ENCODE data around the gene SRRM4. TPM values are rescaled to one million over a fixed set of nuclear protein-coding genes. Genes with fewer than 3 reads are reported as not detected.
"Not testable (repeated sequence)": the region's sequence is repeated elsewhere in the genome, so short reads cannot be mapped to it uniquely, and the experiment has no call there.

Gene SRRM4
- total RNA-seq, 1 donor from 2014 or later: not detected

- H3K27me3 Mint-ChIP-seq (ENCODE audit: low read depth): no peaks in the 10 kb centered on the region
- no peaks in the 10 kb centered on the region for H3K4me1 Mint-ChIP-seq (ENCODE audit: low read depth)
- no peaks in the 10 kb centered on the region for H3K9me3 Mint-ChIP-seq
- intact Hi-C loops (cut with micrococcal nuclease): no loop called here
- no peak overlapping the region for H3K27ac Mint-ChIP-seq
- no peak overlapping the region for H3K4me3 Mint-ChIP-seq (ENCODE audit: low read depth)
- DNase-seq (ENCODE audit: low spot score): no peak
- H3K36me3 Mint-ChIP-seq (ENCODE audit: low read depth): no peaks in the 10 kb centered on the region
Observed at GRCh38 chr12:119089380-119090013, 108.2 kb downstream of the SRRM4 start.

- Mint-ChIP-seq H3K4me1 (ENCODE audit: low read depth) (no peaks in the 10 kb centered on the region), H3K36me3 (ENCODE audit: low read depth) (no peaks in the 10 kb centered on the region), H3K27ac (no peak overlapping the region), H3K9me3 (no peaks in the 10 kb centered on the region), H3K4me3 (ENCODE audit: low read depth) (no peak overlapping the region), H3K27me3 (ENCODE audit: low read depth) (no peaks in the 10 kb centered on the region)
- intact Hi-C loops (cut with micrococcal nuclease): no loop called here
- no peak for DNase-seq (ENCODE audit: low spot score)
Observed at GRCh38 chr12:119090276-119090675, 108.9 kb downstream of the SRRM4 start.

DNA sequence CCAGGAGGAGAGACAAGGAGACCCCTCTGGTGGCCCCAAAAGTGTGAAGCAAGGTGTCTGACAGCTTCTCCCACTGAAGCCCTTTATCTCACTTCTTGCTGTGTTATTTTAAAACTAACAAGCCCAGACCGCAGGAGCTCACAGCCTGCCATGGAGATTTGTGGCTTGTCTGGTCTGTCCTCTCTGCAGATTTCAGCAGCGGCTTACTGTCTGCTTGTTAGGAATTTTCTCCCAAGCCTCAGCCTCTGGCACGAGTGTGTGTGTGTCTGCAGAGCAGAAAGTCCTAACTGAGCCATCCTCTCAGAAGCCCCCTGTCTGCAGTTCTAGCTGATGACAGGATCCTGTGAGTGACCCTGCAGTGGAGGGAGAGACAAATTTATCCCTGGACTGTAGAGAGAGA, 109.5 kb downstream of the SRRM4 start:
- Mint-ChIP-seq H3K4me1 (ENCODE audit: low read depth) (no peaks in the 10 kb centered on the region), H3K4me3 (ENCODE audit: low read depth) (no peak overlapping the region), H3K27me3 (ENCODE audit: low read depth) (no peaks in the 10 kb centered on the region), H3K27ac (no peak overlapping the region), H3K36me3 (ENCODE audit: low read depth) (no peaks in the 10 kb centered on the region), H3K9me3 (no peaks in the 10 kb centered on the region)
- intact Hi-C loops (cut with micrococcal nuclease): no loop called here
- DNase-seq (ENCODE audit: low spot score): no peak

- no peak for DNase-seq (ENCODE audit: low spot score)
- Mint-ChIP-seq H3K36me3 (ENCODE audit: low read depth) (no peaks in the 10 kb centered on the region), H3K27me3 (ENCODE audit: low read depth) (no peaks in the 10 kb centered on the region), H3K4me3 (ENCODE audit: low read depth) (no peak overlapping the region), H3K9me3 (peaks cover 12% of the 10 kb centered on the region), H3K4me1 (ENCODE audit: low read depth) (no peaks in the 10 kb centered on the region), H3K27ac (no peak overlapping the region)
- intact Hi-C loops (cut with micrococcal nuclease): no loop called here
Observed at GRCh38 chr12:119096429-119097202, 115.3 kb downstream of the SRRM4 start.

DNA sequence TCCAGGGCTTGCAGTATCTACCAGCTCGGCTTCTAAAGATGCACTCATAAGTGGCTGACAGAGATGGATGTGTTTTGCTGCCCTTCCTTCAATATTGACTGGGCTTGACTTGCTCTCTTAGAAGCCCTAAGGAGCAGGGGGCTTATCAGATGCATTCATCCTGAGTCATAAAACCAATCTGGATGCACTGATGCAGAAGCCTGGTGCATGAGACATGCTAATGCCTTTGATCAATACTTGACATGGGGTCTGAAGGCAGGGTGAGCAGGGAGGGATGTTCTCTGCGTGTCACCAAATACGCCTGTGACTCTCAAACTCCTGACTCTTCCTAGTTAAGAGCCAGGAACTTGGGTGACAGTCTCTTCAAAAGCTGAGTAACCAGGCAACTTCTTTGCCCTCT, 119.6 kb downstream of the SRRM4 start:
- no peak overlapping the region for H3K4me3 Mint-ChIP-seq (ENCODE audit: low read depth)
- H3K27ac Mint-ChIP-seq: no peak overlapping the region
- peaks cover 12% of the 10 kb centered on the region for H3K9me3 Mint-ChIP-seq
- no peak for DNase-seq (ENCODE audit: low spot score)
- no peaks in the 10 kb centered on the region for H3K4me1 Mint-ChIP-seq (ENCODE audit: low read depth)
- no peaks in the 10 kb centered on the region for H3K36me3 Mint-ChIP-seq (ENCODE audit: low read depth)
- intact Hi-C loops (cut with micrococcal nuclease): no loop called here
- no peaks in the 10 kb centered on the region for H3K27me3 Mint-ChIP-seq (ENCODE audit: low read depth)

GRCh38 chr12:119102274-119102673, 120.9 kb downstream of the SRRM4 start:
- H3K36me3 Mint-ChIP-seq (ENCODE audit: low read depth): no peaks in the 10 kb centered on the region
- peaks cover 12% of the 10 kb centered on the region for H3K9me3 Mint-ChIP-seq
- H3K4me1 Mint-ChIP-seq (ENCODE audit: low read depth): no peaks in the 10 kb centered on the region
- H3K4me3 Mint-ChIP-seq (ENCODE audit: low read depth): no peak overlapping the region
- no peak overlapping the region for H3K27ac Mint-ChIP-seq
- intact Hi-C loops (cut with micrococcal nuclease): no loop called here
- no peak for DNase-seq (ENCODE audit: low spot score)
- no peaks in the 10 kb centered on the region for H3K27me3 Mint-ChIP-seq (ENCODE audit: low read depth)

DNA sequence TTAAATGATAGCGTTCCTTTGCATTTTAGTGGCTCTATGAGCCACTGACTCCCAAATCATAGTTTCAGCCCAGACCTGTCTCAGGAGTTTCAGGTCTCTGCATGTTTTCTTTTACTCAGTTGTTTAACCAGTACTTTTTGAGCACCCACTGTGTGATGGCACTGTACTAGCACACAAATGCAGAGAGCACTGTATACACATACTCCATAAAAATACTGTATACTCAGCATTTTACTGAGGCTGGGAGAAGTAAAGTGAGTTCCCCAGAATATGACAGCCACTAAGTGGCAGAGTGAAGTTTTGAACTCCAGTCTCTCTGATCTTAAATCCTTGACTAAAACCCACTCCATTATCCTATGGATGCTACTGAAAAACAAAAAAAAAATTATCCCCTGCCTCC, 121.4 kb downstream of the SRRM4 start:
- Mint-ChIP-seq H3K36me3 (ENCODE audit: low read depth) (no peaks in the 10 kb centered on the region), H3K27ac (no peak overlapping the region), H3K9me3 (peaks cover 8% of the 10 kb centered on the region), H3K27me3 (ENCODE audit: low read depth) (no peaks in the 10 kb centered on the region), H3K4me3 (ENCODE audit: low read depth) (no peak overlapping the region), H3K4me1 (ENCODE audit: low read depth) (no peaks in the 10 kb centered on the region)
- intact Hi-C loops (cut with micrococcal nuclease): no loop called here
- no peak for DNase-seq (ENCODE audit: low spot score)

DNA sequence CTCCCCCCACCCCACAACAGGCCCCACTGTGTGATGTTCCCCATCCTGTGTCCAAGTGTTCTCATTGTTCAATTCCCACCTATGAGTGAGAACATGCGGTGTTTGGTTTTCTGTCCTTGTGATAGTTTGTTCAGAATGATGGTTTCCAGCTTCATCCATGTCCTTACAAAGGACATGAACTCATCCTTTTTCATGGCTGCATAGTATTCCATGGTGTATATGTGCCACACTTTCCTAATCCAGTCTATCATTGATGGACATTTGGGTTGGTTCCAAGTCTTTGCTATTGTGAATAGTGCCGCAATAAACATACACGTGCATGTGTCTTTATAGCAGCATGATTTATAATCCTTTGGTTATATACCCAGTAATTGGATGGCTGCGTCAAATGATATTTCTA, 123.6 kb downstream of the SRRM4 start:
- intact Hi-C loops (cut with micrococcal nuclease); H3K4me1 Mint-ChIP-seq (ENCODE audit: low read depth); H3K36me3 Mint-ChIP-seq (ENCODE audit: low read depth); H3K9me3 Mint-ChIP-seq; H3K4me3 Mint-ChIP-seq (ENCODE audit: low read depth); DNase-seq (ENCODE audit: low spot score); H3K27me3 Mint-ChIP-seq (ENCODE audit: low read depth); H3K27ac Mint-ChIP-seq: not testable (repeated sequence)

GRCh38 chr12:119113496-119113986, 132.2 kb downstream of the SRRM4 start:
- H3K27ac Mint-ChIP-seq: no peak overlapping the region
- H3K27me3 Mint-ChIP-seq (ENCODE audit: low read depth): no peaks in the 10 kb centered on the region
- intact Hi-C loops (cut with micrococcal nuclease): no loop called here
- no peaks in the 10 kb centered on the region for H3K4me1 Mint-ChIP-seq (ENCODE audit: low read depth)
- DNase-seq (ENCODE audit: low spot score): no peak
- no peak overlapping the region for H3K4me3 Mint-ChIP-seq (ENCODE audit: low read depth)
- no peaks in the 10 kb centered on the region for H3K36me3 Mint-ChIP-seq (ENCODE audit: low read depth)
- H3K9me3 Mint-ChIP-seq: no peaks in the 10 kb centered on the region

DNA sequence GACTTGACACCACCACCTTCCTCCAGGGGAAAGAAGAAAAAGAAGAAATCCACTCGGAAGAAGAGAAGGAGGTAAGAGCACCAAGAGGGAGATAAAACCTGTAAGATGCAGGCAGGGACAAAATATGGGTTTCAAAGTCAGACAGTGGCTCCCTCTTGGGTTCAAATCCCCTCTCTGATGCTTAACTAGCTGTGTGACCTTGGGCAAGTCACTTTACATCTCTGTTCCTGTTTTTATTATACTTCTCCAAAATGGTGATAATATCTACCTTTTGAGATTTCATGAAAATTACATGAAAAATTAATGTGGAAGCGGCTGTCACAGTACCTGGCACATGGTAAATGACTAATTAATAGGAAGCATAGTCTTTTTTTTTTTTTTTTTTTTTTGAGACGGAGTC, 133.0 kb downstream of the SRRM4 start:
- H3K9me3 Mint-ChIP-seq: no peaks in the 10 kb centered on the region
- no peak overlapping the region for H3K4me3 Mint-ChIP-seq (ENCODE audit: low read depth)
- H3K27ac Mint-ChIP-seq: no peak overlapping the region
- no peaks in the 10 kb centered on the region for H3K4me1 Mint-ChIP-seq (ENCODE audit: low read depth)
- no peaks in the 10 kb centered on the region for H3K36me3 Mint-ChIP-seq (ENCODE audit: low read depth)
- no peaks in the 10 kb centered on the region for H3K27me3 Mint-ChIP-seq (ENCODE audit: low read depth)
- DNase-seq (ENCODE audit: low spot score): no peak
- intact Hi-C loops (cut with micrococcal nuclease): no loop called here

DNA sequence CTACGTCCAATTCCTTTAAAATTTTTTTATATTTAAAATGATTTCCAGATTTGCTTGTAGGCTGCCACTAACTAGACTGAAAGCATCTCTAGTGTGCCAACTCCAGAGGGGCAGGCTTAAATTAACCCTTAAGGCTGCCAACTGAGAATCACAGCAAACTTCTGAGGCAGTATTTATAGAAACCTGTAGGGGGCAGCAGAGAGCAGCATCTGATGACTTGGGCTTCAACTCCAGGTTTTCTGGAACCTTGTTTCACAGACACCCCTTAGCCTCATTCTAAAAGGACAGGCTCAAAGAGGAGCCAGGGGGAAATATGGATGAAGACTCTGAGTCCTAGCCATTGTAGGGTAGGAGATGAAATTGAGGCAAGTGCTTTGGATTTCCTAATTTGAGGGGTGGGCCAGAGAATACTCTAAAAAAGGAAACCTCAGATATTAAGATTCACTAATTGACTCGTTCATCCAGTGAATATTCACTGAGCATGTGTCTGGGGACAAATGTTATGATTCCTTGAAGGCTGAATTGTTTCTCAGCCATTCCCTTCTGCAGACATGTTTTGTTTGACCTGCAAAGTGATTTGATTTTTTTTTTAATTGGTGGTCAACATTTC, 134.1 kb downstream of the SRRM4 start:
- H3K27me3 Mint-ChIP-seq (ENCODE audit: low read depth): no peaks in the 10 kb centered on the region
- intact Hi-C loops (cut with micrococcal nuclease): loop anchor here (1.0 kb wide), 1 partner anchor 298 kb away; no protein-coding TSS in a partner anchor

GRCh38 chr12:119117936-119118335, 136.6 kb downstream of the SRRM4 start:
- no peak for DNase-seq (ENCODE audit: low spot score)
- Mint-ChIP-seq H3K36me3 (ENCODE audit: low read depth) (no peaks in the 10 kb centered on the region), H3K4me1 (ENCODE audit: low read depth) (no peaks in the 10 kb centered on the region), H3K27me3 (ENCODE audit: low read depth) (no peaks in the 10 kb centered on the region), H3K4me3 (ENCODE audit: low read depth) (no peak overlapping the region), H3K27ac (no peak overlapping the region), H3K9me3 (no peaks in the 10 kb centered on the region)
- intact Hi-C loops (cut with micrococcal nuclease): no loop called here

More for the DNA sequence above, 134.1 kb downstream of the SRRM4 start:
- Mint-ChIP-seq H3K4me3 (ENCODE audit: low read depth) (no peak overlapping the region), H3K27ac (no peak overlapping the region), H3K36me3 (ENCODE audit: low read depth) (no peaks in the 10 kb centered on the region), H3K4me1 (ENCODE audit: low read depth) (no peaks in the 10 kb centered on the region), H3K9me3 (no peaks in the 10 kb centered on the region)
- DNase-seq (ENCODE audit: low spot score): no peak

DNA sequence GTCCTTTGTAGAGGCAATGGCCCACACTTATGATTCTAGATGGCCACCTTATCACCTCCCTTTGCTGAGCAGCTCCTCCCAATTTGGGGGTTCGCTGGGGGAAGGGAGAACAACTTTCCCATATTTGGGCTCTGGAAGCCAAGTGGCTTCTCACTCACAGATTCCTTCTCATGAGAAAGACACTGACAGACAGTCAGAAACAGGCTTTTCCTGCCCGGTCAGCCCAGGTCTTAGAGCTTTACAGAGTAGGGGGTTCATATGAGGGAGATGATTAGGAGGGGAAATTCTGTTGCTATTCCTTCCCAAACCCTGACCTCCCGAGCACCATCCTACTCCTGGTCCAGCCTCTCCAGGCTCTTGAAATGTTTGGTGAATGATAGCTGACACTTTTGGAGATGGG, 137.3 kb downstream of the SRRM4 start:
- no peak for DNase-seq (ENCODE audit: low spot score)
- no peaks in the 10 kb centered on the region for H3K9me3 Mint-ChIP-seq
- H3K27ac Mint-ChIP-seq: no peak overlapping the region
- intact Hi-C loops (cut with micrococcal nuclease): no loop called here
- H3K27me3 Mint-ChIP-seq (ENCODE audit: low read depth): no peaks in the 10 kb centered on the region
- H3K4me3 Mint-ChIP-seq (ENCODE audit: low read depth): no peak overlapping the region
- no peaks in the 10 kb centered on the region for H3K36me3 Mint-ChIP-seq (ENCODE audit: low read depth)
- H3K4me1 Mint-ChIP-seq (ENCODE audit: low read depth): no peaks in the 10 kb centered on the region
